ENCODE data around the gene C6orf132.

- TF ChIP-seq POLR2A (IDR thresholded peaks at IDR 0.05) (no peak), CTCF (IDR thresholded peaks at IDR 0.05 in 4 of 5, conservative IDR thresholded peaks at IDR 0.05 in 1 of 5) (no peak)
Observed at GRCh38 chr6:42104804-42105125, 37.7 kb downstream of the C6orf132 start.
